GM12865 (cell line): ENCODE data around the gene ITGA11.
"Not testable (repeated sequence)": the region's sequence is repeated elsewhere in the genome, so short reads cannot be mapped to it uniquely, and the experiment has no call there.

Experiments
- DNase-seq: peaks from one replicate; pipeline ENCODE4 v3.0.0; 2010; ENCODE audit warnings: low read depth
- H3K4me3 ChIP-seq: 2 replicates; pipeline ENCODE4 v1.5.1; 2011; ENCODE audit warnings: mild to moderate bottlenecking, low read depth, low read length, control low read depth
- TF ChIP-seq, protein P1 (sequence below): IDR thresholded peaks from 2 replicates; pipeline ENCODE4 v1.5.1; 2011; ENCODE audit warnings: low read length, control low read depth, low read depth, inconsistent platforms; ENCODE audit not compliant: insufficient read depth; ENCODE audit errors: missing control alignments

ITGA11 gene

DNA sequence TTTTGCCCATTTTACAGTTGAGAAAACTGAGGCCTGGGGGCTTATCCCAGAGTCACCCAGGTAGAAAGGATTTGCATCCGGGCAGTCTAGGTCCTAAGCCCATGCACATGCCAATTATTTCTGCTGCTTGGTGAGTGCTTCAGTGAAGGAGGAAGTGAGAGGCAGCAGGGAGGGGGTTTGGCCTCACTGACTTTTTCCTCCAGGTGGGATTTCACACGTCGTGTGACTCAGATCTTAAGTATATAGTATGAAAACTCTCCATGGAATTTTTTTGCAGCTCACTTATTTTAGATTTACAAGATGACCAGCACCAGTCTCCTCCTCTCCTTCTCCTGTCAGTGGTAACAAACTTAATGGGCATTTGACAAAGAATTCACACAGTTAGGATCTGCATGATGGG is 4.6 kb downstream of the ITGA11 start:
- DNase-seq: peak; percentile 8
- TF ChIP-seq, protein P1, sequence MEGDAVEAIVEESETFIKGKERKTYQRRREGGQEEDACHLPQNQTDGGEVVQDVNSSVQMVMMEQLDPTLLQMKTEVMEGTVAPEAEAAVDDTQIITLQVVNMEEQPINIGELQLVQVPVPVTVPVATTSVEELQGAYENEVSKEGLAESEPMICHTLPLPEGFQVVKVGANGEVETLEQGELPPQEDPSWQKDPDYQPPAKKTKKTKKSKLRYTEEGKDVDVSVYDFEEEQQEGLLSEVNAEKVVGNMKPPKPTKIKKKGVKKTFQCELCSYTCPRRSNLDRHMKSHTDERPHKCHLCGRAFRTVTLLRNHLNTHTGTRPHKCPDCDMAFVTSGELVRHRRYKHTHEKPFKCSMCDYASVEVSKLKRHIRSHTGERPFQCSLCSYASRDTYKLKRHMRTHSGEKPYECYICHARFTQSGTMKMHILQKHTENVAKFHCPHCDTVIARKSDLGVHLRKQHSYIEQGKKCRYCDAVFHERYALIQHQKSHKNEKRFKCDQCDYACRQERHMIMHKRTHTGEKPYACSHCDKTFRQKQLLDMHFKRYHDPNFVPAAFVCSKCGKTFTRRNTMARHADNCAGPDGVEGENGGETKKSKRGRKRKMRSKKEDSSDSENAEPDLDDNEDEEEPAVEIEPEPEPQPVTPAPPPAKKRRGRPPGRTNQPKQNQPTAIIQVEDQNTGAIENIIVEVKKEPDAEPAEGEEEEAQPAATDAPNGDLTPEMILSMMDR: no peak
- no peak overlapping the region for H3K4me3 ChIP-seq

- TF ChIP-seq, protein P1: no peak
- H3K4me3 ChIP-seq: no peak overlapping the region
- DNase-seq: no peak
Measured at GRCh38 chr15:68426116-68426515, 5.8 kb downstream of the ITGA11 start.

- DNase-seq: no peak
- no peak overlapping the region for H3K4me3 ChIP-seq
- TF ChIP-seq, protein P1: no peak
Measured at GRCh38 chr15:68425428-68426060, 6.4 kb downstream of the ITGA11 start.

GRCh38 chr15:68424754-68425390 is 7.1 kb downstream of the ITGA11 start:
- DNase-seq: no peak
- TF ChIP-seq, protein P1: no peak
- no peak overlapping the region for H3K4me3 ChIP-seq

DNA sequence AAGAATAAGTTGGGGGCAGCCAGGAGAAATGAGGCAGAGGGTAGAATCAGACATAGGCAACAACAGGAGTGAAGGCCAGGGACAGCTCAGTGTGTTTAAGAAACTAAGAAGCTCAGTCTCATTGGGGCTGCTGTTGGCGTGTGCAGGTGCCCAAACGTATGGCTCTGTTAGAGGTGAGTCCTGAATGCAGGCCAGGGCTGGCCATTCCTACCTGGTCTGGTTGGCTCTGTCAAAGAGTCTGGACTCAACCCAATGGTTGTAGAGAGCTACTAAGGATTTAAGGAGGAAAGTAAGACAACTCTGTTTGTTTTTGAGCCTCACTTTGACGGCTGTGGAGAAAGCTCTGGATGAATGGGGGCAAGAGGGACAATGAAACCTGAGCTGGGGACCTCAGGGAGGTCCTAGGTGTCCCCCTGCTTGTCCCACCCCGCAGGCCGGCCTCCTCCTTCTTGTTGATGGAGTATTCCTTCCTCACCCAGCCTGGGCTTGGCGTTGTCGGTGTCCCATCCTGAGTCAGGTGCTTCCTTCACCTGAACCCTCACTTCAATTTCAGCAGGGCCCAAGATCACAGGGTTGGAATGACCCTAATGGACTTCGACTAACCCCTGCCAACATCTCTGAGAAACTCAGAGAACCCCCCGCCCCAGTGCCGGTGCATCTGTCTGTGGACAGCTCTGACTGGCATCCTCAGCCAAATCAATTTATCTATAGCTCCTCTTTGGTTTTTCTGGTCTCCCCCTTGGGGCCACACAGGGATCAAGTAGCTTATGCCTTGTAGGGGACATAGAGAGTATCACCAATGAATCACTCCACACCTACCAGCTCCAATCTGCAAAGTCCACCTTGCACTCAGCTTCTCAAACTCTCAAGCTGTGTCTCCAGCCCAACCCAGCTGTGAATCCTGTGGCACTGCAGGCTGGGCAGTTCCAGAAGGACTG is 8.3 kb downstream of the ITGA11 start:
- no peak for DNase-seq
- TF ChIP-seq, protein P1: no peak
- no peak overlapping the region for H3K4me3 ChIP-seq

DNA sequence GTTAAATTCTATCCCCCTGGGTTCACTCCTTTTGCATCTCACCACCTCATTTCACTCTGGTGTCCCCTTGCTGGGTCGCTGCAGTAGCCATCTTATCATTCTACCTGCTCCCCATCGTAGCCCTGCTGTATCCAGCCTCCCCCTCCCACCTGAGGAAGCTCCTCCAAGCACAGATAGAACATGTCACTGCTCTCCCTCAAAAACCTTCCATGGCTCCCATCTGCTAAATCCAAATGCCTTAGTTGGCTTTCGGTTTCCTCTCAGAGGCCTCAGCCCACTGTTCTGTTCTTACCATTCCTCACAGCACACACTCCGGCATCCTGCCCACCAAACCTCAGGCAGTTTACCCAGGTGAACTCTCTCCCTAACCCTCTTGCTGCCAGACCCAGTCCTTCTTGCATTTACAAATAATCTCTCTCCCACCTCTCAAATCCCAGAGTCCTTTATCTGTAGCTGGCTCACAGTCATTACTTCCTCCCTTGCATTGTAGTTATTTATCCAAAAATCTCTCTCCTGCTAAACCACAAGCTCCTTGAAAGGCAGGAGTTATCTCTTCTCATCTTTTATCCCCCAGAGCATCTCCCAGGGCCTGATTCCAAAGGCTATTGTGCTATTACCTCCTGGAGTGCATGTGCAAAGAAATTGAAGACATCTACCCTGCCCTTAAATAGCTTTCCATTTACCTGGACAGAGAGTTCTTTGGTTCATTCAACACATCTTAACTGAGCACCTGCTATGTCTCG is 9.4 kb downstream of the ITGA11 start:
- H3K4me3 ChIP-seq, DNase-seq: not testable (repeated sequence)

GRCh38 chr15:68421798-68422402 is 10.1 kb downstream of the ITGA11 start:
- no peak for DNase-seq
- H3K4me3 ChIP-seq: no peak overlapping the region
- TF ChIP-seq, protein P1: no peak
